T follicular helper cell (primary cell): ENCODE measurements around the gene ZNF638.

Experiments
- DNase-seq: peaks from one replicate; pipeline ENCODE4 v3.0.0-alpha.2; 2020; ENCODE audit warnings: low read depth

Gene ZNF638

DNA sequence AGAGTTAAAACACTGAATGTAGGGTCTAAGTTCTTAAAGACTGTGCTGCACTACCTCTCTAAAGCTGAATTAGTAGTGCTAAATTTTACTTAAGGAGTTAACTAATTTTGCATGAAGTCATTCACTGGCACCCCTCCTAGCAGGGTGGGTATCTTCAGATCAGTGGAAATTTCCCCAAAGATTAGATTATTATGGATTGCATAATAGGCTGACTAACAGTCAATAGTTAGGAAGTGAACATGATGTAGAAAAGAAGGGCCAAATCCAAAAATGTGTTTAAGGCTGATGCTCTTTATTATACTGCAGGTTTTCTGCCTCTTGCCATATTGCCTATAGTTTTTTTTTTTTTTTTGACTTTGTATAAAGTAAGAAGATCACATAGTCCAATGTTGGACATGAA lies 5.2 kb downstream of the ZNF638 start:
- DNase-seq: no peak

DNA sequence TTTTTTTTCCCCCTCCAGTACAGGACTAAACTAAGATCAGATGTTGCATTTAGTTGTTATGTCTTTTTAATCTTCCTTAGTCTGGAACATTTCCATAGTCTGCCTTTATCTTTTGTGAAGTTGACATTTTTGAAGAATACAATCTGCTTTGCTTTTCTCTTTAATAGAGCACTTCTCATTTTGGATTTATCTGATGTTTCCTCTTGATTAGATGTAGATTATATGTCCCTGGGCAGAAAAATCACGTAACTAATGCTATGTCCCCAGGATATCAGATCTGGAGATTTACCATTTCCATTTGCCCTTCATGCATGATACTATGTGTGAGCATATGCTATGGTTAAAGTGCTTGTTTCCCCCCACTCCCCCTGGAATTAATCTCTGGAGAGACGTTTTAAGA lies 6.2 kb downstream of the ZNF638 start:
- no peak for DNase-seq

DNA sequence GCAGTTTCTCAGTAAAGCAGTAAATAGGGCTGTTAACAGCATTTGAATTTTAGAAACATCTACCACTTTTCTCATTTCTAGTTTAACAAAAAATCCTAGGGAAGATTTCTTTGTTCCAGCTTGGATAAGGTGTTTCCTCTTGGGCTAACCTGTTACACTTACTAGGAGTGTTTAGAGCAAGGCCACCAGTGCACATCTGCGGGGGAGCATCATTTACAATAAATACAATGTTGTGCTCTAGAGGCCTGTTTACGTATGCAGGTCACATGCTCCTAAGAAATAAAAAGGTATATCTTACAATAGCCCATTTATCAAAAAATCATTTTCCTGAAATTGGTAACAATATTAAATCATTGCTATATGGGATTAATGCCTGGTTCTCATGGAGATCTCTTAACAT lies 8.1 kb downstream of the ZNF638 start:
- DNase-seq: no peak

DNA sequence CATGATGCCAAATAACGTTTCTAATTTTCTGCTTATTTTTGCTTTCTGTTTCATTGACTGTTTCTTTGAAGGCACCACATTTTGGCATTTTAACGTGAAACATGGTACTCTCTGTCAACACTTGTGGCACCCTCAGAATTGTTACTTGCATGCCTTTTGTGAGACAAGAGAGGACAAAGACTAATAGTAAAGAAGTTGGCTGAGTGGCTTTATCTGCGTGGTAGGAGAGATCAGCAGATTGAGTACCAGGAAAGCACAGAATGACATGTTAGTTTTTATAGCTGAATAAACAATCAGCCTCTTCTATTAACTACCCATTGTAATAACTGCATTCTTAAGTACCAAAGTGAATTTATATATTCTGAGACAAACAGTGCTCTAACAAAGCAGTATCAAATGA lies 8.6 kb downstream of the ZNF638 start:
- no peak for DNase-seq

DNA sequence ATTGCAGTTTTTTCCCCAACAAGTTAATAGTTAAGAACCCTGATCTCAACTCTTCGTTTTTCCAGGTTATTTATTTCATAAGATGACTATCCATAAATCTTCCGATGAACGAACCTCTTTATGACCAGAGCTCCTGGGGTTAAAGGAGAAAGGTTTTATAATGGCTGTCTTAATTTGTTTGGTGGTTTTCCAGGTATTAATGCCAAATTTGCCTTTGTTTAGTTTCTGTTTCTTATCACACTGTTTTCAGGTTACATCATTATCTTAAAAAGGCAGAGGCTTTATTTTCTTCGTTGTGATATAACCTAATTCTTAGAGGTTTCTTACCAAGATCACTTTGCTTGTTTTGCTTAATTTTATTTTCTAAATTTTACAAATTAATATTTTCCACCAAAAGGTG lies 10.1 kb downstream of the ZNF638 start:
- no peak for DNase-seq

DNA sequence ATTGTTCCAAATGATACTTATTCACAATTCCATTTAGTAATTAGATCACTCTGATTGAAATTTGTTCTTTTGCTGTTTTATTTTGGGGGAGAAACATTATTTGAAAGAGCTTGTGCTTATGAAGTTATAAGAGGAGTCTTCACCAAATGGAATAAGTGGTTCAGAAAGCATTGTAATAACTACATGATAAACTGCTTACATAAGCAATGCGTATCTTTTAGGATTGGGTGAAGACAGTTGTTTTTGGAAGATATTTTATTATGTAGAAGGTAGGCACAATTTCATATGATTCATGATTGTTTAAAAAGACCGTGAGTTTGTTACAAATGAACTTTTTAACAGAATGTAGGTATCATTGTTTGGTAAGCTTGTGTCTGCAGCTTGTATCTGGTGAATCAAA lies 14.5 kb downstream of the ZNF638 start:
- no peak for DNase-seq

DNA sequence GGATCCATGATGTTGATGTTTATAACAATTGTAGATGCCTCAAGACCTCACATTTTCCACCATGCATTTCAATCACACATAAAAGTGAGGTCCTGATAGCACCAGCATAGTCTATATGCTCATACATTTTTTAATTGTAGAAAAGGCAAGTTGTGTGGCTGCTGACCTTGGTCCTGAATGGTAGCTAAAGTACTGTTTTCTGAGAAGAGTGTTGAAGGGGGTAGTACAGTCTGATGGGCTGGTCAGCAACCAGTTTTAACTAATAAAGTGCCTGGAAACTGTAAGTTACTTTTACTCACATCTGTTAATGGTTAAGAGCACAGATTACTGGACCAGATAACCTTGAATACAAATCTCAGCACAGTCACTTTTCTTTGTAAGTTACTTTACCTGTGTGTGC lies 15.9 kb downstream of the ZNF638 start:
- DNase-seq: no peak

DNA sequence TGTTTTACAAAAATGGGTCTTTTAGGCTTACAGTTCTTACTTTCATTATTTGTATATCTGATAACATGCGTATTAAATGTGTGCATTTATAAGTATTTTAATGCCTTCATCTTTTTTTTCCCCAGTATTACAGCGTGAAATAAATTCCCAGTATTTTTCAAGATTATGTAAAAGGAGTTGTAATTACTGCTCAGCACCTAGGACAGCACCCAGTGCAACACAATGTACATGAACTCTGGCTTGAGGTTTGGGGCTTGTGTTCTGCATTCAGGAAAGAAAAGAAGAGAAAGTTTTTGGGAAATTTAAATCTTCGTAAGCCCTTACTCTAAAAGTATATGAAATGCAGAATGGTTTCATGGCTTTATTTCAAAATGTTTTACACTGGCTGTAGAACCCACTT lies 16.7 kb downstream of the ZNF638 start:
- DNase-seq: no peak

DNA sequence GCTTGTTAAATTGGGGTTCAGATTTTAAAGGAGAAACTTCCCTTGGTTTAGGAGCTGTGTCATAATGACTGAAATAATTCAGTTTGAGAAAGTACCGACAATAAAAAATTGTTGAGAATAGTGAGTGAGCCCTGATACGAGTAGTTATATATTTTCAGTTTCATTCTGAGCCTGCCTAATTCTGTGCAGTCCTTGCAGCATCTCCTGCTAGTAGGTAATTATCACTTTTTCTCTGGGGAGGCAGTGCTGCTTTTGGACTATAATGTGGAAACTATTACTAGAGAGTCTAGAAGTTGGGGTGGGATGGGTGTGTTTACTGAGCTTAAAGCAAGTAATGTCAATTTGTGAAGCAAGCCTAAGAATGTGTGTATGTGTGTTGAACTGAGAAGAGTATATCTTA lies 21.7 kb downstream of the ZNF638 start:
- DNase-seq: no peak

DNA sequence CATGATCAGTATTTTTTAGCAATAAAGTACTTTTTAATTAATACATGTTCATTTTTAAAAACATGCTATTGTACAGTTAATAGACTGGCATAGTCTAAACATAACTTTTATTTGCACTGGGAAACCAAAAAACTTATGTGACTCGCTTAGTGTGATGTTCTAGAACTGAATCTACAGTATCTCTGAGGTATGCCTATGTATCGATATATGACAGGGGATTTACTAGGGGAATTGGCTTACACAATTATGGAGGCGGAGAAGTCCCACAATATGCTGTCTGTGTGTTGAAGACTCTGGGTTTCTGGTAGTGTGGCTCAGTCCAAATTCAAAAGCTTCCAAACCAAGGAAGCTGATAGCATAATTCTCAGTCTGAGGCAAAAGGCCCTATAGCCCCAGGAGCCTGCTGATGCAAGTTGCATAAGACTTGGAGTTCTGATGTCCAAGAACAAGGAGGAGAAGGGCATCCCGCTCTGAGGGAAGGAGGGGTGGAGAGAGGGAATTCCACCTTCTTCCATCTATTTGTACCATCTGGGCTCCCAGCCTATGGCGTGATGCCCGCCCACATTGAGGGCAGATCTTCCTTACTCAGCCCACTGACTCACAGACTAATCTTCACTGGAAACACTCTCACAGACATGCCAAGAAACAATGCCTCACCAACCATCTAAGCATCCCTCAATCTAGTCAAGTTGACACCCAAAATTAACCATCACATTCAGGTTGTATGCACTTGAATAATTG lies 27.5 kb downstream of the ZNF638 start:
- DNase-seq: no peak

DNA sequence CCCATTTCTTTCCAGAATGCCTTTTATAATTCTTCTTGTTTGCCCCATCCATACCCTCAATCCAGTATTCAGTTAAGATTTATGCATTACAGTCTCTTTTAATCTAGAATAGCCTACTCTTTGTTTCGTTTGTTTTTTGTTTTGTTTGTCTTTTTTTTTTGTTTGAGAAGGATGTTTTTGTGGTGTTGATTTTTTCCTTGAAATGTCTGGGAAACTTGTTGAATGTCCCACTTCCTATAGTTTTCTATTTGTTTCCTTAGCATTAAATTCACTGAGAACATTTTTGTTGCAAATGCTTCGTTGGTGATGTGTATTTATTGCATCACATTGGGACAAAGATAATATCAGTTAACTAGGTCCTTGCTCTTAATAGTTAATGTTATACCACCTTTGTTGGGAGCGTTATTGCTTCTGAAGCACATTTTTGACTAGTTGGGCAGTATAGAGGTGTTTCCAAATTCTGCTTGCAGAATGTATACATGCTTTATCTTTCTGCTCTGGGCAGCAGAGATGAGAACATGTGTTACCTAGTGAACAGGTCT lies 28.9 kb downstream of the ZNF638 start:
- DNase-seq: no peak

DNA sequence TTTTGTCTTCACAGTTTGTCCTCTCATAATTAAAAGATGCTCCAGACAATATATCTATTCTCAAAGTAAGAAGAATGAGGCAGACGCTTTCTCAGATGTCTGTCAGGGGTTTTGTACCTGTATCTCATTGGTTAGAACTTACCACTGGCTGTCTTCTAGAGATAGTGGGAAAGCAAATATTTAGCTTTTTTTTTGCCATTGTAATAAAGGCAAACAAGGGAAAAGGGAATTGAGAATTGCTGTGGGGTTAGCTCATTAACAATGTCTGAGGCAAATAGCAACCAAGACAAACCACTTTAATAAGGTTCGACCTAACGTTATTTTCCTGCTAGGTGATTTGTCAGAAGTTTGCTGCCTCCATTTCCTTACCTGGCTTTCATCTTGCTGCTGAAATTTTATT lies 30.0 kb downstream of the ZNF638 start:
- DNase-seq: no peak

DNA sequence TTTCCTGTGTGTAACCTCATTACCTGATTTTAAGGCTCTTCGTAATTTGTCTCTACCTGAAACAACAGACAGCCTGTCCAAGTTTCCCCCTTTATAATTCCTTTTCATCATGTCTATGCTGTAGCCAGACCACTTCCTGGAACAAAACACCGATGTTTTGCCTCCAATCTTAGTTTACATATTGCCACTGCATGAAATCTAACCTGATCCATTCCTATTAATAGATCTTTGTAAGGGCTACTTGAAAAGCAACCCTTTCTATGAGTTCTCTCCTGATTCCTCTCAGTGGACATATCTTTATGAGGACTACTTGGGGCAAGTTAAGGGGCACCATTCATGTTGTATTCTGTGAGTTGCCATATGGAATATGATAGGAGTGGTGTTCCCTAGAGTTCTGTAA lies 30.9 kb downstream of the ZNF638 start:
- no peak for DNase-seq

DNA sequence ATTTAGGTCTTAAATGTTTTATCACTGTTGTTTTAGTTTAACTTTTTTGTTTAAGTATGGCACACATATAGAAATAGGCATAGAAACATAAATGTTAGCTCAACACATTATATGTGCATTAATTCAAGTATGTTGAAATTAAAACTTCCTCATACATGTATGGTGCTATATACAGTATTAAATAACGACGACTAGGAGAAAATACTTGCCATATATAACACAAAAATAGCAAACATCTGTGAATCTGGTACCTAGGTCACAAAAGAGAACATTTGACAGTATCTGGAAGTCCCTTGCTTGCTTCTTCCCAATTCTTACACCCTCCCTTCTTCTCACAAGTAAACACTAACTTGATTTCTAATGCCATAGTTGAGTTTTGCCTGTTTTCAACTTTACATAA lies 38.4 kb downstream of the ZNF638 start:
- DNase-seq: no peak

DNA sequence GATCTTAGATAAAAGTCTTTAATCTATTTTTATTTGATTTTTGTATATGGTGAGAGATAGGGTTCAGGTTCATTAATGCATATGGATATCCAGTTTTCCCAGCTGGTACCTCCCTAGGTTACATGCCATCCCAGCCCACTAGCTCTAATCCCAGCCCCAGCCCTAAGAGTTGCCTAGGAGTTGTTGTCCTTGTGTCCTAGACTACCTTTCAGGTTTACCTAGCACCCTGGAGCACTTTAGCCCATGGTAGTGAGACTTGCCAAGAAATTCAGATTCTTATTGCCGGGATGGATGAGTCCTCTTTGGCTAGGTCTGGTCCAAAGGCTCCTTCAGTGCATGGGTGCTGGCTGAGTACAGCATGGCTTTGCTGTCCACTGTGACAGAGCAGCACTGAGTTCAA lies 40.5 kb downstream of the ZNF638 start:
- no peak for DNase-seq

DNA sequence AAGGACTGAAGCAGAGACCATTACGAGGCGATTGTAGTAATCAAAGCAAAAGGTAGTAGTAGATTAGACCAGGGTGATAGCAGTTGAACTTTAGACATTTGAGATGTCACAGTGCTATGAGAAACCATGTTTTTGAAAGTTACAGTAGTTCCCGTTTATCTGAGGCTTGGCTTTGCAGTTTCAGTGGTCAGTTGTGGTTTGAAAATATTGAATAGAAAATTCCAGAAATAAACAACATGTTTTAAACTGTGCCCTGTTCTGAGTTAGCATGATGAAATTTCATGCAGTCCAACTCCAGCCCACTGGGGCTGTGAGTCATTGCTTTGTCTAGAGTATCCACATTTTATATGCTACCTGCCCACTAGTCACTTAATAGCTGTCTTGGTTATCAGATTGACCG lies 47.5 kb downstream of the ZNF638 start:
- DNase-seq: no peak

DNA sequence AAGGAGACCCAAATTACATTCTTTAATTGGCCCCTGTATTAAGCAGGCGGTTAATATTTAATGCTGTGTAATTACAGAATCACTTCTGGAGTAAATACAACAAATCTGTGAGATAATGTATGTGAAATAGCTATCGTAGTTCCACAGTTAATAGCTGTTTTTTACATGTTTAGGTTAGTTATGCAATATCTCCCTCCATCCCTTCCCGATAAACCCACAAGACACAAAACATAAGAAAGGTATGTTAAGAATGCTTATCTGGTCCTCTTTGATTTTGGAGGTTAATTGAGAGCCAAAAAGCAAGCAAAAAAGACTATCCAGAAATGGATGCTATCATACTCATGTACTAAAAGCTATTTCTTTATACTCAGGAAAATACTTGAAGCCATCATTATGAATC lies 49.1 kb downstream of the ZNF638 start:
- DNase-seq: no peak

DNA sequence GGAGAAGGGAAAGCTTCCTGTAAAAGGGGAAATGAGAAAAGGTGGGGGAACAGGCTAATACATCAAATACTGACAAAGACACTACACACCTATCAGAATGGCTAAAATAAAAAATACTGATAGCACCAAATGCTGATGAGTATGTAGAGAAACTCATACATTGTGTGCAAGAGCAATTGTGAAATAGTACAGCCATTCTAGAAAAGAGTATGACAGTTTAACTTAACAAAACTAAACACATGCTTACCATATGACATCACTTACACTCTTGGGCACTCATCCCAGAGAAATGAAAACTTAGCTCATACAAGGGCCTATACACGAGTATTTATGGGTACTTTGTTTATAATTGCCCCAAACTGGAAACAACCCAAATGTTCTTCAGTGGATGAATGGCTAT lies 53.4 kb downstream of the ZNF638 start:
- no peak for DNase-seq

DNA sequence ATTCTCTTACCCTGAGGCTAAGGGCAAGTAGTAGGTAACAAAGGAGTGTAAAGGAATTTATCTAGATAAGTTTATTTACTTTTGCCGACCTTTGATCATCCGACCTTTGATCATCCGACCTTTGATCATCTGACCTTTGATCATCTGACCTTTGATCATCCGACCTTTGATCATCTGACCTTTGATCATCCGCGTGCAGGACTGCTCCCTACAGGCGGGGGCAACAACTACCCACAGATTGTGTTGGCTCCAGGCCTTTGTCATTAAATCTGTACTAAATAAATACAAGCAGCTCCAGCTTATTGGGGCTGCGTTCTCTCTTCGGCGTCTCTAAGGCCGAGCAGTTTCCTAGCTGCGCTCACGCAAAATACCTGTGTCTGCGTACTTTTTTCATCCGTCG lies 56.6 kb downstream of the ZNF638 start:
- no peak for DNase-seq

DNA sequence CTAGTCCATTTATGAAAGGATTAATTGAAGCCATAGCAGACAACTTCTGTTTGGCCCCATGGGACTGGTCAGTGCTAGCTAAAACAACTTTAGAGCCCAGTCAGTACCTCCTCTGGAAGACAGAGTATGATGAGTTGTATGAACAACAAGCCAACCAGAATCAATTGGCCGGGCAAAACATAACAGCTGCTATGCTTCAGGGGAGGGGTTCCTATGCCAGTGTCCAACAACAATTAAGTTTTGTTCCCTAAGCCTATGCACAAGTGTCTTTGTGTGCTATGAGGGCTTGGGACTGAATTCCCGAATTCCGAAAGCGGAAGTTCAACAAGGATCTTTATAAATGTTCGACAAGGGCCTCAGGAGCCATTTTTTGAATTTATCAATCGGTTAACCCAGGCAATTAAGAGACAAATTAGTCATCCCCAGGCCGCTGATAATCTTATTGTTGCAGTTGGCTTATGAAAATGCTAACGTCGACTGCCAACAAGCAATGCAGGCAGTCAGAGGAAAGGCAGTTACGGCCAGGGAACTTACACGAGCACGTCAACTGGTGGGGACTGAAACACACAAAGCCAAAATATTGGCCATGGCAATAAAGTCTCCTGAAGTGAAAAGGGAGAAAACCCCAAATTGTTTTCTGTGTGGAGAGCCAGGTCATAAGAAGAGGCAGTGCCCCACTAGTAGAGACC lies 57.9 kb downstream of the ZNF638 start:
- no peak for DNase-seq

DNA sequence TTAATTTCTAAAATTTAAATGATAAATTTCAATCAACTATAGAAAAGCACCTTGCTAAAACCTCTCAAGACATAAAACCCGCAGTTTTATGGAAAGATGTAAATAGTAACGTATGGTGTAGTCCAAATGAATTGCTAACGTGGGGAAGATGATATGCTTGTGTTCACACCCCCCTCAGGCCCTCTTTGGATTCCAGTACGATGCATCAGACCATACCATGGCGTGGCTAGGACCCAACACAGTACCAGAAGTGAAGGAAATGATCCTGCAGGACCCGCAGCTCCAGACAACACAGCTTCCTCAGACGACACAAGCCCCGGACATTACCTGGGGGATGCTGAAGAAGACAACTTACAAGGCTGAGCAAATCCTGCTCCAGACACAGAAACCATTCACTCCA lies 61.6 kb downstream of the ZNF638 start:
- DNase-seq: no peak

DNA sequence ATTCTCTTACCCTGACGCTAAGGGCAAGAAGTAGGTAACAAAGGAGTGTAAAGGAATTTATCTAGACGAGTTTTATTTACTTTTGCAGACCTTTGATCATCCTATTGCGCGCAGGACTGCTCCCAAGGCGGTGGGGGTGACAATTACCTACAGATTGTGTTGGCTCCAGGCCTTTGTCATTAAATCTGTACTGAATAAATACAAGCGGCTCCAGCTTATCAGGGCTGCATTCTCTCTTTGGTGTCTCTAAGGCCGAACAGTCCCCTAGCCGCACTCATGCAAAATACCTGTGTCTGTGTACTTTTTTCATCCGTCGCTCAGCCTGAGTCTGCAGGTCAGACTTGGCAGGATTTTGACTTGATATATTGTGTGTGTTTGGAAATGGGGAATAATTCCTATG lies 63.9 kb downstream of the ZNF638 start:
- no peak for DNase-seq

DNA sequence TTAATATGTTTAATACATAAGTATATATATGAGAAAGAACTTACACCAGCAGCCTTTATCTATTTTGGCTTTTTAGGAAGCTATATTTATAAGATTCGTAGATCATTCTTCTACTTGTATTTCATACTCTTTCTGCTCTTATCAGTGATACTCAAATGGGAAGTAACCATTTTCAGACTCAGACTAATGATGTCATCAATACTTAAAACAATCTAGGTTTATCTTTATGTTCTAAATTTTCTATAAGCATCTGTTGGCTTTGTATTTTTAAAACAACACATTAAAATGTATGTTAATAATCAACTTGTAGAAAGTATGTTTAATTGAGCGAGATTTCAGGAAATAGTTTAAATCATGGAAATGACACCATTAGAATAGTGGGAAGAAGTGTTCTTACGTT lies 70.8 kb downstream of the ZNF638 start:
- no peak for DNase-seq

DNA sequence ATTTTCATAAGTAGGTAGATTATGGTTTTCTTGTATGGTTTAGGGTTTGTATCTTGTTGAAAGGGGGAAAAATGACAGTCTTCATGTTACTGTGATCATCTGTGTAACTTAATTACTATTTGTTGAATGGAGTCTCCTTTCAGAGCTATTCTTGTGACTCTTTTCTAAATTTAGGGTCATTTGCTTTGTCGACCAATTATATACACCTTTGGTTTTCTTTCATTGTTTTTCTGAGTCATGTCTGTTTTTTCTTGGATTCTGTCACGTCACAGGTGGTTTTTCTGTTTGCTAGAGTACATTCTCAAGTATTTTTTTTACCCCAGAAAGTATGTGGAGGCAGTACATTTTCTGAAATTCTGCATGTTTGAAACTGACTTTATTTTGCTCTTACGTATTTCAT lies 78.0 kb downstream of the ZNF638 start:
- no peak for DNase-seq
